Cardiac muscle cell (in vitro differentiated cells and primary cell): ENCODE data around the gene CTSO. TPM values are rescaled to one million over a fixed set of nuclear protein-coding genes. Genes with fewer than 3 reads are reported as not detected.

ENCODE experiments used
- DNase-seq, 2 donors: peaks; one replicate each; pipeline versions ENCODE4 v3.0.0 to v3.0.0-alpha.2; 2010 to 2017; ENCODE audit warnings: low read depth in 1 of 2, low spot score in 1 of 2
- H3K27ac ChIP-seq: fragments of 200-600 bp; sonication (generic); 2 replicates; pipeline ENCODE4 v1.5.1; 2016
- H3K27me3 ChIP-seq: fragments of 200-600 bp; sonication (generic); 2 replicates; pipeline ENCODE4 v1.6.0; 2016; ENCODE audit warnings: control low read depth
- H3K36me3 ChIP-seq: fragments of 200-600 bp; sonication (generic); 2 replicates; pipeline ENCODE4 v1.5.1; 2016; ENCODE audit warnings: control low read depth
- H3K4me1 ChIP-seq: fragments of 200-600 bp; sonication (generic); 2 replicates; pipeline ENCODE4 v1.8.1; 2017; ENCODE audit warnings: low read depth, mild to moderate bottlenecking, mixed run types
- H3K4me3 ChIP-seq: fragments of 200-600 bp; sonication (generic); 2 replicates; pipeline ENCODE4 v1.5.1; 2016; ENCODE audit warnings: mild to moderate bottlenecking
- H3K9me3 ChIP-seq: fragments of 200-600 bp; sonication (generic); 2 replicates; pipeline ENCODE4 v1.5.1; 2017; ENCODE audit warnings: low read depth, mild to moderate bottlenecking, control low read depth
- polyA plus RNA-seq: library from polyadenylated mRNA; unstranded; fragments of >200 nt; fragmentation: Nextera tagmentation; extraction: Ambion mirVana; gene quantifications from 2 replicates; pipeline ENCODE4 v1.2.1, GENCODE V29; 2016
- total RNA-seq: library from RNA; depleted of rRNA; stranded (reverse); fragments of >200 nt; gene quantifications from 2 replicates; pipeline ENCODE4 v1.2.3, GENCODE V29; 2016
- TF ChIP-seq, protein P1 (sequence below): IDR thresholded peaks from 2 replicates; pipeline ENCODE4 v1.5.1; 2012; ENCODE audit warnings: low read depth, mild to moderate bottlenecking, low read length

Gene CTSO
- total and polyA plus RNA-seq, 2 experiments from 2014 or later = 2.6 to 6.5 TPM

DNA sequence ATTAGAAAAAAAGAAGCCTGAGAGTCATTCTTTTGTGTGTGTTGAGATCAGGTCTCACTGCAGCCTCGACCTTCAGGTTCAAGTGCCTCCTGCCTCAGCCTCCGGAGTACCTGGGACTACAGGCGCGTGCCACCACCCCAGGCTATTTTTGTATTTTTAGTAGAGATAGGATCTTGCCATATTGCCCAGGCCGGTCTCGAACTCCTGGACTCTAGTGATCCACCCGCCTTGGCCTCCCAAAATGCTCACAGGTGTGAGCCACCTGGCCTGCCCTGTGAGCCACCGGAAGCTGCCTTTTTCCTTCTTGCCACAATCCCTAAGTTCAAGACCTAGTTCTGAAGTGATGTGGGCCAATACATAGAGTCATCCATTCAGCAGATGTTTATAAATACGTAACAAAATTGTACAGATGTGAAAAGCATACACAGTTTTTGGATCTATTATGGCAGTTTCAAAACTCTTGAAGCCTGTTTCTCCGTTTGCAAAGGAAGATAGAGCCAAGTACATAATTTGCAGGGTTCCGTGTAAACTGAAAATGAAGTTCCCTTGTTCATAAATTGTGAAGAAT lies 536 bp upstream of the CTSO start:
- Histone ChIP-seq H3K27me3 (no peaks in the 10 kb centered on the region), H3K9me3 (no peaks in the 10 kb centered on the region), H3K27ac (no peak overlapping the region), H3K4me1 (peaks cover 5% of the 10 kb centered on the region), H3K4me3 (peak overlapping the region; percentile 48), H3K36me3 (no peaks in the 10 kb centered on the region)
- TF ChIP-seq, protein P1, sequence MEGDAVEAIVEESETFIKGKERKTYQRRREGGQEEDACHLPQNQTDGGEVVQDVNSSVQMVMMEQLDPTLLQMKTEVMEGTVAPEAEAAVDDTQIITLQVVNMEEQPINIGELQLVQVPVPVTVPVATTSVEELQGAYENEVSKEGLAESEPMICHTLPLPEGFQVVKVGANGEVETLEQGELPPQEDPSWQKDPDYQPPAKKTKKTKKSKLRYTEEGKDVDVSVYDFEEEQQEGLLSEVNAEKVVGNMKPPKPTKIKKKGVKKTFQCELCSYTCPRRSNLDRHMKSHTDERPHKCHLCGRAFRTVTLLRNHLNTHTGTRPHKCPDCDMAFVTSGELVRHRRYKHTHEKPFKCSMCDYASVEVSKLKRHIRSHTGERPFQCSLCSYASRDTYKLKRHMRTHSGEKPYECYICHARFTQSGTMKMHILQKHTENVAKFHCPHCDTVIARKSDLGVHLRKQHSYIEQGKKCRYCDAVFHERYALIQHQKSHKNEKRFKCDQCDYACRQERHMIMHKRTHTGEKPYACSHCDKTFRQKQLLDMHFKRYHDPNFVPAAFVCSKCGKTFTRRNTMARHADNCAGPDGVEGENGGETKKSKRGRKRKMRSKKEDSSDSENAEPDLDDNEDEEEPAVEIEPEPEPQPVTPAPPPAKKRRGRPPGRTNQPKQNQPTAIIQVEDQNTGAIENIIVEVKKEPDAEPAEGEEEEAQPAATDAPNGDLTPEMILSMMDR = no peak
- DNase-seq = no peak

DNA sequence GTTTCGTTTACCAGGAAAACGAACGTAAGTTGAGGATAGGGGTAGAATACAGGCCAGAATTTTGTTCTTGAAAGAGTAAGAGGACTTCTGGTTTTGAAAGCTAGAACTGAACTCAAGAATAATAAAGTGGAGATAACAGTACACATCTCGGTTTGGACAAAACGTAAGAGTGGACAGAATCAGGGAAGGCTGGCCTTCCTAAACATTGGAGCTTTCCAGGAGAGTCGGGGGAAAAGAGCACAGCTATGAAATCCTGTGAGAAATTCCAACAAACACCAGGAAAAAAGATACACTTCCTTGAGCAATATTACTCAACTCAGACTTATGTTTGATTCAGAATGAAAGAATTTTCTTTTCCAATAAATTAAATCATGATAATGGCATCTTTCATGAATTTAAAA lies 1.2 kb downstream of the CTSO start:
- TF ChIP-seq, protein P1 = no peak
- Histone ChIP-seq H3K27me3 (no peaks in the 10 kb centered on the region), H3K4me3 (peak overlapping the region; percentile 48), H3K9me3 (no peaks in the 10 kb centered on the region), H3K4me1 (peaks cover 5% of the 10 kb centered on the region), H3K36me3 (no peaks in the 10 kb centered on the region), H3K27ac (no peak overlapping the region)
- peak in 1 of 2 donors; percentile 60 for DNase-seq

DNA sequence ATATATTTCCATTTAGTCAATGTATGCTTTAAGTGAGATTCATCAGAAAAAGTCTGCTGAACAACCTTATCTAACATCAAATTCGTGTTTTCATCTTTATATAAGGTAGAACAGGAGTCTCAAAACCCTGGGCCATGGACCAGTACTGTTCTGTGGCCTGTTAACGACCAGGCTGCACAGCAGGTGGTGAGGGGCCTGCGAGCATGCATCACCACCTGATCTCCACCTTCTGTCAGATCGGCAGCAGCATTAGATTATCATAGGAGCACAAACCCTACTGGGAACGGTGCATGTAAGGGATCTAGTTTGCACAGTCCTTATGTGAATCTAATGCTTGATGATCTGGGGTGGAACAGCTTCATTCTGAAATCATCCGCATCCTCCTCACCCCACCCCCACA lies 3.2 kb downstream of the CTSO start:
- H3K27ac ChIP-seq = no peak overlapping the region
- peaks cover 9% of the 10 kb centered on the region for H3K4me1 ChIP-seq
- TF ChIP-seq, protein P1 = no peak
- no peaks in the 10 kb centered on the region for H3K9me3 ChIP-seq
- H3K36me3 ChIP-seq = no peaks in the 10 kb centered on the region
- no peak overlapping the region for H3K4me3 ChIP-seq
- no peak for DNase-seq
- no peaks in the 10 kb centered on the region for H3K27me3 ChIP-seq

DNA sequence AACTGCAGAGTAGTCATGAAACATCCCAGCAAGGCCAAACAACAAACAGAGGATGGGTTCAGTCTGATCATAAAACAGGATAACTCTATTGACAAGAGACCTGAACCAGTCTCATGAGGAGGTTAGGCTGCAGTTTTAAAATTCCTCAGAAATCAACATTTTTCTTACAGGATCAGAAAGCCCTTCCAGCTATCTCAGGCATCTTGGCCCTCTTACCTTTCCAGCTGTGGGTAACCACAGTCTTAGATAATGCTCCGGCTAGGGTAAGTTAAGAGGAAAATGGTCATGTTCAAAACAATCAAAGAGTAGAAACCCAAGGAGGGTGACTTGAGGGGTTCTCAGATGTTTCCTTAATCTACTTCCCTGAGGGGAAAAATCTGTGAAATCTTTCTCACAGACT lies 5.1 kb downstream of the CTSO start:
- Histone ChIP-seq H3K36me3 (no peaks in the 10 kb centered on the region), H3K9me3 (no peaks in the 10 kb centered on the region), H3K27ac (no peak overlapping the region), H3K27me3 (no peaks in the 10 kb centered on the region), H3K4me1 (peaks cover 9% of the 10 kb centered on the region), H3K4me3 (no peak overlapping the region)
- DNase-seq = no peak
- TF ChIP-seq, protein P1 = no peak

DNA sequence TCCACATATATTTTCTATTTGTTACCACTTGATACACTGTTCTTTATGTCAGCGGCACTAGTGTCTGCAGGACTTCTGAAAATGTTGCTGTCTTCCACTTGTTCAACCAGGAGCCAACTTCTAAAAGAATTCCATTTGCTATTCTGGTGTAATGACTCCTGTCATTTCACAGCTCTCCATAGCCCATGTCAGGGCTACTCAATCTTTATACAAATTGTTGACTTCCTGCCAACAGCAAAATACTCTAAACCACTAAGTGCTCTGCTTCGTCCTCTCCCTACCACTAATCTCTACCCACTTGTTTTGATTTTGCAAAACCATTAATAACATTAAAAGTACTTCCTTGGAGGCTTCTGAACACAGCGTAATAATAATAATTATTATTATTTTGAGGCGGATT lies 7.2 kb downstream of the CTSO start:
- Histone ChIP-seq H3K4me3 (no peak overlapping the region), H3K36me3 (no peaks in the 10 kb centered on the region), H3K27me3 (no peaks in the 10 kb centered on the region), H3K4me1 (peaks cover 5% of the 10 kb centered on the region), H3K27ac (no peak overlapping the region), H3K9me3 (no peaks in the 10 kb centered on the region)
- TF ChIP-seq, protein P1 = no peak
- peak in 1 of 2 donors; percentile 12 for DNase-seq
